ENCODE results near the gene OR8K1. TPM values are rescaled to one million over a fixed set of nuclear protein-coding genes. Genes with fewer than 3 reads are reported as not detected.

The OR8K1 gene
- total and polyA plus RNA-seq, 3 donors from 2014 or later: not detected

GRCh38 chr11:56333156-56333555 is 12.7 kb upstream of the OR8K1 start:
- H3K27me3 ChIP-seq: no peaks in the 10 kb centered on the region
- H3K4me3 ChIP-seq: no peak overlapping the region
- H3K36me3 ChIP-seq (ENCODE audit: low read depth, missing control alignments): no peaks in the 10 kb centered on the region
- TF ChIP-seq CTCF (IDR thresholded peaks at IDR 0.05) (no peak), POLR2A (IDR thresholded peaks at IDR 0.05) (no peak)
- no peaks in the 10 kb centered on the region for H3K4me1 ChIP-seq
- DNase-seq: no peak
- no peaks in the 10 kb centered on the region for H3K9me3 ChIP-seq
- intact Hi-C loops (cut with DNase I; ENCODE audit: low total_unique reads): no loop called here
- H3K27ac ChIP-seq: no peak overlapping the region
- 31 to 43% methylated on average over 3 of the region's 3 CpGs for WGBS, 2 donors

GRCh38 chr11:56340289-56340688 is 5.5 kb upstream of the OR8K1 start:
- Histone ChIP-seq H3K27me3 (no peaks in the 10 kb centered on the region), H3K4me3 (no peak overlapping the region), H3K27ac (no peak overlapping the region), H3K36me3 (ENCODE audit: low read depth, missing control alignments) (no peaks in the 10 kb centered on the region), H3K4me1 (no peaks in the 10 kb centered on the region), H3K9me3 (no peaks in the 10 kb centered on the region)
- no peak for TF ChIP-seq POLR2A (IDR thresholded peaks at IDR 0.05)
- no peak for TF ChIP-seq CTCF (IDR thresholded peaks at IDR 0.05)
- intact Hi-C loops (cut with DNase I; ENCODE audit: low total_unique reads): no loop called here
- DNase-seq: no peak

- Histone ChIP-seq H3K27me3 (no peaks in the 10 kb centered on the region), H3K4me1 (no peaks in the 10 kb centered on the region), H3K4me3 (no peak within 1 kb of the TSS), H3K27ac (no peak within 1 kb of the TSS), H3K36me3 (ENCODE audit: low read depth, missing control alignments) (no peaks in the 10 kb centered on the region), H3K9me3 (no peaks in the 10 kb centered on the region)
- no peak for TF ChIP-seq POLR2A (IDR thresholded peaks at IDR 0.05)
- no peak for TF ChIP-seq CTCF (IDR thresholded peaks at IDR 0.05)
- intact Hi-C loops (cut with DNase I; ENCODE audit: low total_unique reads): no loop called here
- no peak for DNase-seq
- 87 to 90% methylated on average over 2 of the region's 2 CpGs for WGBS, 2 donors
These were observed 8.2 kb downstream of the OR8K1 start, which contains the start of gene OR8J1 for GRCh38 chr11:56353991-56354390. TSS of gene OR8J1 (plus strand) at chr11:56354291. CDS start at chr11:56360247, 5,956 bp downstream.

- Histone ChIP-seq H3K4me3 (no peak within 1 kb of the TSS), H3K27me3 (no peaks in the 10 kb centered on the region), H3K36me3 (ENCODE audit: low read depth, missing control alignments) (no peaks in the 10 kb centered on the region), H3K27ac (no peak within 1 kb of the TSS), H3K9me3 (no peaks in the 10 kb centered on the region), H3K4me1 (no peaks in the 10 kb centered on the region)
- TF ChIP-seq CTCF (IDR thresholded peaks at IDR 0.05) (no peak), POLR2A (IDR thresholded peaks at IDR 0.05) (no peak)
- DNase-seq: no peak
- intact Hi-C loops (cut with DNase I; ENCODE audit: low total_unique reads): no loop called here
- WGBS, 2 donors: 72 to 77% methylated on average over 2 of the region's 2 CpGs
These were observed 29.5 kb downstream of the OR8K1 start, which contains the start of gene OR8U1 for GRCh38 chr11:56375324-56375723. TSS of gene OR8U1 (plus strand) at chr11:56375624. CDS start at chr11:56375624, 0 bp downstream.

- Histone ChIP-seq H3K27ac (no peak overlapping the region), H3K4me1 (no peaks in the 10 kb centered on the region), H3K27me3 (no peaks in the 10 kb centered on the region), H3K36me3 (ENCODE audit: low read depth, missing control alignments) (no peaks in the 10 kb centered on the region), H3K9me3 (no peaks in the 10 kb centered on the region), H3K4me3 (no peak overlapping the region)
- no peak for DNase-seq
- TF ChIP-seq CTCF (IDR thresholded peaks at IDR 0.05) (no peak), POLR2A (IDR thresholded peaks at IDR 0.05) (no peak)
- whole genome bisulfite sequencing, 2 donors: 89 to 91% methylated on average over 2 of the region's 2 CpGs
- intact Hi-C loops (cut with DNase I; ENCODE audit: low total_unique reads): no loop called here
These were observed 34.3 kb downstream of the OR8K1 start for GRCh38 chr11:56380120-56380519.
